Cardiac muscle cell (in vitro differentiated cells and primary cell): ENCODE data around the gene PROZ. TPM values are rescaled to one million over a fixed set of nuclear protein-coding genes. Genes with fewer than 3 reads are reported as not detected.

Experiments used
- DNase-seq, 2 donors: peaks; one replicate each; pipeline versions ENCODE4 v3.0.0 to v3.0.0-alpha.2; 2010 to 2017; ENCODE audit warnings: low read depth in 1 of 2, low spot score in 1 of 2
- H3K27ac ChIP-seq: fragments of 200-600 bp; sonication (generic); 2 replicates; pipeline ENCODE4 v1.5.1; 2016
- H3K27me3 ChIP-seq: fragments of 200-600 bp; sonication (generic); 2 replicates; pipeline ENCODE4 v1.6.0; 2016; ENCODE audit warnings: control low read depth
- H3K36me3 ChIP-seq: fragments of 200-600 bp; sonication (generic); 2 replicates; pipeline ENCODE4 v1.5.1; 2016; ENCODE audit warnings: control low read depth
- H3K4me1 ChIP-seq: fragments of 200-600 bp; sonication (generic); 2 replicates; pipeline ENCODE4 v1.8.1; 2017; ENCODE audit warnings: low read depth, mild to moderate bottlenecking, mixed run types
- H3K4me3 ChIP-seq: fragments of 200-600 bp; sonication (generic); 2 replicates; pipeline ENCODE4 v1.5.1; 2016; ENCODE audit warnings: mild to moderate bottlenecking
- H3K9me3 ChIP-seq: fragments of 200-600 bp; sonication (generic); 2 replicates; pipeline ENCODE4 v1.5.1; 2017; ENCODE audit warnings: low read depth, mild to moderate bottlenecking, control low read depth
- CTCF ChIP-seq: IDR thresholded peaks from 2 replicates; pipeline ENCODE4 v1.5.1; 2012; ENCODE audit warnings: low read depth, mild to moderate bottlenecking, low read length
- polyA plus RNA-seq: library from polyadenylated mRNA; unstranded; fragments of >200 nt; fragmentation: Nextera tagmentation; extraction: Ambion mirVana; gene quantifications from 2 replicates; pipeline ENCODE4 v1.2.1, GENCODE V29; 2016
- total RNA-seq: library from RNA; depleted of rRNA; stranded (reverse); fragments of >200 nt; gene quantifications from 2 replicates; pipeline ENCODE4 v1.2.3, GENCODE V29; 2016

The PROZ gene
- total and polyA plus RNA-seq, 2 experiments from 2014 or later, result 0.42 TPM; not detected in 1

GRCh38 chr13:113210833-113211232 lies 52.4 kb downstream of the PROZ start:
- H3K27ac ChIP-seq, result no peak overlapping the region
- TF ChIP-seq CTCF, result no peak
- H3K4me3 ChIP-seq, result peak overlapping the region; percentile 81
- H3K27me3 ChIP-seq, result no peaks in the 10 kb centered on the region
- peaks cover 3% of the 10 kb centered on the region for H3K36me3 ChIP-seq
- H3K9me3 ChIP-seq, result no peaks in the 10 kb centered on the region
- no peak for DNase-seq
- peaks cover 22% of the 10 kb centered on the region for H3K4me1 ChIP-seq

GRCh38 chr13:113211774-113212173 lies 53.3 kb downstream of the PROZ start:
- Histone ChIP-seq H3K27ac (no peak overlapping the region), H3K9me3 (no peaks in the 10 kb centered on the region), H3K4me3 (no peak overlapping the region), H3K4me1 (peaks cover 31% of the 10 kb centered on the region), H3K36me3 (peaks cover 3% of the 10 kb centered on the region), H3K27me3 (no peaks in the 10 kb centered on the region)
- no peak for DNase-seq
- TF ChIP-seq CTCF, result no peak

- H3K4me1 ChIP-seq, result peaks cover 31% of the 10 kb centered on the region
- H3K27ac ChIP-seq, result peak overlapping the region; percentile 90
- H3K36me3 ChIP-seq, result peaks cover 9% of the 10 kb centered on the region
- peak; percentile 52 to 88 for DNase-seq
- H3K27me3 ChIP-seq, result no peaks in the 10 kb centered on the region
- no peak overlapping the region for H3K4me3 ChIP-seq
- H3K9me3 ChIP-seq, result no peaks in the 10 kb centered on the region
- TF ChIP-seq CTCF, result no peak
These were observed 58.0 kb downstream of the PROZ start for GRCh38 chr13:113216254-113217048.

- TF ChIP-seq CTCF, result no peak
- Histone ChIP-seq H3K27ac (no peak overlapping the region), H3K4me3 (no peak overlapping the region), H3K9me3 (no peaks in the 10 kb centered on the region), H3K36me3 (peaks cover 7% of the 10 kb centered on the region), H3K4me1 (peaks cover 31% of the 10 kb centered on the region), H3K27me3 (no peaks in the 10 kb centered on the region)
- no peak for DNase-seq
These were observed 60.1 kb downstream of the PROZ start for GRCh38 chr13:113218586-113218985.

- Histone ChIP-seq H3K27me3 (no peaks in the 10 kb centered on the region), H3K4me3 (no peak overlapping the region), H3K27ac (no peak overlapping the region), H3K4me1 (peaks cover 31% of the 10 kb centered on the region), H3K9me3 (no peaks in the 10 kb centered on the region), H3K36me3 (peaks cover 7% of the 10 kb centered on the region)
- TF ChIP-seq CTCF, result no peak
- no peak for DNase-seq
These were observed 61.0 kb downstream of the PROZ start for GRCh38 chr13:113219256-113219940.
